ELF-1 (cell line): ENCODE data around the gene SMIM24.
A peak's percentile ranks its signal among the peaks of the same experiment; 100 is the strongest.
"Not testable (repeated sequence)": the region's sequence is repeated elsewhere in the genome, so short reads cannot be mapped to it uniquely, and the experiment has no call there.

Source experiments
- DNase-seq: peaks from one replicate; pipeline ENCODE4 v3.0.0-alpha.2; 2016; ENCODE audit warnings: low read depth, low spot score

Gene SMIM24

GRCh38 chr19:3455960-3456601 lies 24.2 kb downstream of the SMIM24 start:
- DNase-seq: no peak

- no peak for DNase-seq
Measured at GRCh38 chr19:3455393-3455955, 24.9 kb downstream of the SMIM24 start.

GRCh38 chr19:3454656-3455392 lies 25.5 kb downstream of the SMIM24 start:
- DNase-seq: no peak

GRCh38 chr19:3453840-3454239 lies 26.5 kb downstream of the SMIM24 start:
- no peak for DNase-seq

GRCh38 chr19:3452942-3453214 lies 27.4 kb downstream of the SMIM24 start:
- DNase-seq: not testable (repeated sequence)

GRCh38 chr19:3452171-3452941 lies 28.0 kb downstream of the SMIM24 start:
- DNase-seq: no peak

GRCh38 chr19:3451451-3451866 lies 28.9 kb downstream of the SMIM24 start:
- DNase-seq: no peak

- DNase-seq: peak; percentile 44
Measured at GRCh38 chr19:3450796-3451411, 29.4 kb downstream of the SMIM24 start.

GRCh38 chr19:3448616-3449334 lies 31.6 kb downstream of the SMIM24 start:
- DNase-seq: no peak

GRCh38 chr19:3446657-3447056 lies 33.7 kb downstream of the SMIM24 start:
- not testable (repeated sequence) for DNase-seq

GRCh38 chr19:3444695-3445234 lies 35.6 kb downstream of the SMIM24 start:
- no peak for DNase-seq

- peak; percentile 83 for DNase-seq
Measured at GRCh38 chr19:3443840-3444694, 36.3 kb downstream of the SMIM24 start.

- DNase-seq: no peak
Measured at GRCh38 chr19:3442487-3443071, 37.7 kb downstream of the SMIM24 start.

GRCh38 chr19:3441986-3442329 lies 38.4 kb downstream of the SMIM24 start:
- no peak for DNase-seq

- no peak for DNase-seq
Measured at GRCh38 chr19:3441089-3441985, 39.0 kb downstream of the SMIM24 start.

- peak; percentile 61 for DNase-seq
Measured at GRCh38 chr19:3440082-3440481, 40.2 kb downstream of the SMIM24 start.

GRCh38 chr19:3434630-3435553 lies 45.4 kb downstream of the SMIM24 start:
- peak; percentile 98 for DNase-seq
